Astrocyte (in vitro differentiated cells and primary cell): ENCODE measurements around the gene GNB1L.

Experiments
- EZH2 ChIP-seq: IDR thresholded peaks from 2 replicates; pipeline ENCODE4 v1.6.1; 2012; ENCODE audit warnings: mild to moderate bottlenecking, low read length, inconsistent platforms; ENCODE audit not compliant: insufficient read depth
- TF ChIP-seq, protein P1 (sequence below): IDR thresholded peaks from 2 replicates; pipeline ENCODE4 v1.5.1; 2011; ENCODE audit warnings: low read depth, mild to moderate bottlenecking, inconsistent platforms, low read length, moderate library complexity; ENCODE audit not compliant: insufficient read depth

DNA sequence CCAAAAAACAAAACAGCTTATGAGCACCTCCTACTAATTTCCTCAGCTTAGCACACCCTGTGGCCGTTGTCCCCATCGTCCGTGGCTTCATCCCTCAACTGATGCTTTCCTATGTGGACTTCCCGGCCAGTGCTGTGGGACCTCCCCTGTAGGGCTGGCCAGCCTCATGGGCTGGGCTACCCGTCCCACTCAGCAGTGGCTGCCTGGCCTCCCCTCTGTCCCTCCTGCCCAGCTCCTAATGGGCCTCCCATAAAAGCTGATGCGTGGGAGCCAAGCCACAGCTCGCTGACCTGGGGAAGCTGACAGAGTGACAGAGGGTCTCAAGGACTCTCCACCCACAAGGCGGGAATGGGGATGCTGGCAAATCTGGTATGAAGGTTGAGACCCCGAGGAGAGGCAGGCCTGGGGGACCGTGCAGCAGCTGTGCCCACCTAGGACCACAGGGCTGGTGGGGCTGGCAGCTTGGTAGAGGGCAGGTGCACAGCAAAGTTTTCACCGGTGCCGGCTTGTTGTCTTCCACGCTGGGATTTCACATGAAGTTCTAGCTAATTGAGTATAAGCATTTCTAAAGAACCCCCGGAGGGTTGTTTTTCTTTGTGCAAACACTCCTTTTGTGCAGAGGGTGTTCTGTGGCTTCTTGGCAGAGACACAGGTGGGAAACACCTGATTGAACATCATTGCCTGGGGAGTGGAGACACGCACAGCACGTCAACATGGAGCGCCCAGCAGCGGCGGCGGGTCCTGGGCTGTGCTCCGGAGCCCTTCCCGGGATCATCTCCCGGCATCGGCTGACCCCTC is 70.9 kb downstream of the GNB1L start:
- TF ChIP-seq, protein P1, sequence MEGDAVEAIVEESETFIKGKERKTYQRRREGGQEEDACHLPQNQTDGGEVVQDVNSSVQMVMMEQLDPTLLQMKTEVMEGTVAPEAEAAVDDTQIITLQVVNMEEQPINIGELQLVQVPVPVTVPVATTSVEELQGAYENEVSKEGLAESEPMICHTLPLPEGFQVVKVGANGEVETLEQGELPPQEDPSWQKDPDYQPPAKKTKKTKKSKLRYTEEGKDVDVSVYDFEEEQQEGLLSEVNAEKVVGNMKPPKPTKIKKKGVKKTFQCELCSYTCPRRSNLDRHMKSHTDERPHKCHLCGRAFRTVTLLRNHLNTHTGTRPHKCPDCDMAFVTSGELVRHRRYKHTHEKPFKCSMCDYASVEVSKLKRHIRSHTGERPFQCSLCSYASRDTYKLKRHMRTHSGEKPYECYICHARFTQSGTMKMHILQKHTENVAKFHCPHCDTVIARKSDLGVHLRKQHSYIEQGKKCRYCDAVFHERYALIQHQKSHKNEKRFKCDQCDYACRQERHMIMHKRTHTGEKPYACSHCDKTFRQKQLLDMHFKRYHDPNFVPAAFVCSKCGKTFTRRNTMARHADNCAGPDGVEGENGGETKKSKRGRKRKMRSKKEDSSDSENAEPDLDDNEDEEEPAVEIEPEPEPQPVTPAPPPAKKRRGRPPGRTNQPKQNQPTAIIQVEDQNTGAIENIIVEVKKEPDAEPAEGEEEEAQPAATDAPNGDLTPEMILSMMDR: no peak
- no peak for TF ChIP-seq EZH2
